Measurements from ENCODE around the gene EXOC4.

The EXOC4 gene

GRCh38 chr7:133576612-133577168 is 323.8 kb downstream of the EXOC4 start:
- no peaks in the 10 kb centered on the region for H3K4me1 Mint-ChIP-seq
- H3K27me3 Mint-ChIP-seq = no peaks in the 10 kb centered on the region
- ATAC-seq = no peak
- H3K9me3 Mint-ChIP-seq = no peaks in the 10 kb centered on the region
- H3K4me3 Mint-ChIP-seq = no peak overlapping the region
- H3K27ac Mint-ChIP-seq = no peak overlapping the region
- DNase-seq = no peak

DNA sequence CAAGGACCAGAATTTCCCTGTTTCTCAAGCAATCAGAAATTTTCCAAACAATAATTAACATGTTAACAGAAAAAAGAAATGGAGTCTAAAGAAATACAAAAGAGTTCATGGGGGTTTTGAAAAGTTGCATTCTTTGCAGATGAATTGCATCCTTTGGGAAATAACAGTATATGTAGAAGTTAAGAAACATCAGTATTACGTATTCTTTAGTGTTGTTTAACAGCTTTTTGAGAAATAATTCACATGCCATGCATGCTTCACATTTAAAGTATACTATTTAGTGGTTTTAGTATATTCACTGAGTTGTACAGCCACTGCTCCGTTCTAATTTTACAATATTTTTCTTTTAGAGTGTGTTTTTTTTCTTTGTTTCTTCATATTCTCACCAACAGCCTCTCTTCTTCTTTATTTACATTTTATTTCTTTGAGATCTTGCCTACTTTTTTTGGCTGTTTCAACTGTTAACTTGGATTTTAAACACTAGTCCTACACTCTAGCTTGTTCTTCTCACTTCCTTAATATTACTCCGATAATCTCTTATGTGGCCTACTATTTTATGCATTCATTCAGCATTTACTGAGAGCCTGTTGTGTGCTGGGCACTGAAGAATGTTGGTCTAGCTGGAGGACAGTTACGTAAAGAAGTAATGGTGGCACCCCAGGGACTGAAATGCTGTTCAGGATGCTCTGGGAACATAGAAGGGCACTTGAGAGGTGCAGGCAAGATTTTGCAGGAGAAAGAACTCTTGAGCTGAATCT is 330.1 kb downstream of the EXOC4 start:
- Mint-ChIP-seq H3K27ac (no peak overlapping the region), H3K4me3 (no peak overlapping the region), H3K4me1 (peaks cover 7% of the 10 kb centered on the region), H3K27me3 (no peaks in the 10 kb centered on the region), H3K9me3 (peaks cover 0 to 14% of the 10 kb centered on the region in 2 donors)
- no peak for ATAC-seq
- no peak for DNase-seq

GRCh38 chr7:133583545-133584171 is 330.8 kb downstream of the EXOC4 start:
- Mint-ChIP-seq H3K27me3 (no peaks in the 10 kb centered on the region), H3K4me1 (peaks cover 7% of the 10 kb centered on the region), H3K4me3 (no peak overlapping the region), H3K27ac (no peak overlapping the region), H3K9me3 (peaks cover 0 to 14% of the 10 kb centered on the region in 2 donors)
- no peak for ATAC-seq
- DNase-seq = no peak

DNA sequence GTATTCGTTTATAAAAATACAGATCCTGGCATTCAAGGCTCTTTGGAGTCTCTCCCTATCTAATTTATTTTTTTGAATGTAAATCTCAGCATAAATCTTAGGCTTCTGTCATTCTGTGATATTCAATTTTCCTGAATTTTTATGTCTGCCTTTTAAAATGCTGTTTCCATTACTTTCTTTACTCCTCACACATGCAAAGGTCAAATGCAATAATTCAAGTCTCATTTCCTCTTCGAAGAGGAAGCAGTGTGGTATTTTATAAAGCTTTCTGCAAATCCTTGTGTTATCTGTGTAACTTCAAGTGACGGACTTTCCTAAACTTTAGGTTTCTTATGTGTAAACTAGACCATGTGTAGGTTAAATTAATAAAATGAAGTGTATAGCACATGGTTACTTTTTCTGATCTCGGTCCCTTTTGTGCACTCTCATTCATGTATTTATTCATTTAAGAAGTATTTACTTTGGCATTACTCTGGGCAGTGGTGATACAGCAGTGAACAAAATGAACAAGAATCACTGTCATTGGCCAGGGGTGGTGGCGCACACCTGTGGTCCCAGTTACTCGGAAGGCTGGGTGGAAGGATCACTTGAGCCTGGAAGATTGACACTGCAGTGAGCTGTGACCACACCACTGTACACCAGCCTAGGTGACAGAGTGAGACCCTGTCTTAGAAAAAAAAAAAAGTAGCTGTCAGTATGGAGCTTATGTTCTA is 332.2 kb downstream of the EXOC4 start:
- peaks cover 0 to 14% of the 10 kb centered on the region in 2 donors for H3K9me3 Mint-ChIP-seq
- H3K27ac Mint-ChIP-seq = no peak overlapping the region
- DNase-seq (no peak), ATAC-seq (no peak)
- no peak overlapping the region for H3K4me3 Mint-ChIP-seq
- H3K27me3 Mint-ChIP-seq = no peaks in the 10 kb centered on the region
- peaks cover 7% of the 10 kb centered on the region for H3K4me1 Mint-ChIP-seq

DNA sequence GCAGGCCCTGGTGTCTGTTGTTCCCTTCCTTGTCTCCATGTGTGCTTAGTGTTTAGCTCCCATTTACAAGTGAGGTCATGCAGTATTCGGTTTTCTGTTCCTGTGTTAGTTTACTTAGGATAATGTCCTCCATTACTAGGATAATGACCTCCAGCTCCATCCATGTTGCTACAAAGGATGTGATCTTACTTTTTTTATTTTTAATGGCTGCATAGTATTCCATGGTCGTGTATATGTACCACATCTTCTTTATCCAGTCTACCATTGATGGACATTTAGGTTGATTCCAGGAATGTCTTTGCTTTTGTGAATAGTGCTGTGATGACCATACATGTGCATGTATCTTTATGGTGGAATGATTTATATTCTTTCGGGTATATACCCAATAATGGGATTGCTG is 333.4 kb downstream of the EXOC4 start:
- no peak for DNase-seq
- Mint-ChIP-seq H3K4me1 (peaks cover 7% of the 10 kb centered on the region), H3K9me3 (peaks cover 0 to 14% of the 10 kb centered on the region in 2 donors), H3K27me3 (no peaks in the 10 kb centered on the region), H3K27ac (no peak overlapping the region), H3K4me3 (no peak overlapping the region)
- no peak for ATAC-seq

GRCh38 chr7:133587903-133588302 is 335.0 kb downstream of the EXOC4 start:
- Mint-ChIP-seq H3K27me3 (no peaks in the 10 kb centered on the region), H3K4me1 (peaks cover 7% of the 10 kb centered on the region), H3K27ac (no peak overlapping the region), H3K4me3 (no peak overlapping the region), H3K9me3 (peaks cover 0 to 14% of the 10 kb centered on the region in 2 donors)
- ATAC-seq = no peak
- no peak for DNase-seq

DNA sequence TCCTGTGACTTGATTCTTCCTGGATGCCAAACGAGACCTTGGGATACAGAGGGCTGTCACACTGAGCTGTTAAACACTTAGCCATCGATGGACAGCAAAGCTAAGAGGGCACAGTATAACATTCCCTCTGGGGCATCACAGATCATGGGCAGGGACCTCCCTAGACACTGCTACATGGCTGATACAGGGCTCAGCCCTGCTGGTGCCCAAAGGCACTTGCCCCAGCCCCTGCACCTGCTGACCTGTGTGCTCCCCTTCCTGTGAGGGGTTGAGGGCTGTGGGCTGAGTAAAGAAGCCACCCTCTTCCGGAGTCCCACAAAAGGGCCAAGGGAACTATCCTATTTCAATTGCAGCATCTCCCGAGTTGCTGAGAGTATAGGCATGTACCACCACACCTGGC is 337.9 kb downstream of the EXOC4 start:
- H3K4me3 Mint-ChIP-seq = no peak overlapping the region
- H3K9me3 Mint-ChIP-seq = peaks cover 0 to 7% of the 10 kb centered on the region in 2 donors
- no peak for DNase-seq
- H3K4me1 Mint-ChIP-seq = no peaks in the 10 kb centered on the region
- no peak overlapping the region for H3K27ac Mint-ChIP-seq
- no peak for ATAC-seq
- H3K27me3 Mint-ChIP-seq = no peaks in the 10 kb centered on the region

DNA sequence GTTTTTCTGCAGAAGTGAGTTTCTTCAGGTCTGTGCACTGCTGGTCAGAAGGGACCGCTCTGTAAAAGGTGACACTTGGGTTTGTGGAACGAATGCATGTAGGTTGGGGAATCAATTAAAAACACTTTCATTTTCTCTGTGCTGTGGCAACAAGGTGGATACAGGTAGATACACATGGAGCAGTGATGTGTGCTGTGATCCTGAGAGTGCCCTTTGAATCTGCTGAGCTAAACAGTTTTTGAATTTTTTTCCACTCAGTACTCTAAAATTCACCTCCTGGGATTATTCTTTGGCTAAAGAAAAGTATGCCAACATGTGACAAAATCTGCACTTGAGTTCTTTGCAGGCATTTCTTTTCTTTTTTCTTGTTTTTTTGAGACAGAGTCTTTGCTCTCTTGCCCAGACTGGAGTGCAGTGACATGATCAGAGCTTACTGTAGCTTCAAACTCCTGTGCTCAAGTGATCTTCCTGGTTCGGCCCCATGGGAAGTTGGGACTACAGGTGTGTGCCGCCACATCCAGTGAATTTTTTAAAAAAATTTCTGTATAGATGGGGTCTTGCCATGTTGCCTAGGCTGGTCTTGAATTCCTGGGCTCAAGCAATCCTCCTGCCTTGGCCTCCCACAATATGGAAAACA is 338.9 kb downstream of the EXOC4 start:
- no peaks in the 10 kb centered on the region for H3K27me3 Mint-ChIP-seq
- ATAC-seq (no peak), DNase-seq (no peak)
- H3K9me3 Mint-ChIP-seq = no peaks in the 10 kb centered on the region
- H3K4me3 Mint-ChIP-seq = no peak overlapping the region
- no peak overlapping the region for H3K27ac Mint-ChIP-seq
- H3K4me1 Mint-ChIP-seq = no peaks in the 10 kb centered on the region

GRCh38 chr7:133593561-133593960 is 340.7 kb downstream of the EXOC4 start:
- Mint-ChIP-seq H3K4me3 (no peak overlapping the region), H3K27me3 (no peaks in the 10 kb centered on the region), H3K9me3 (no peaks in the 10 kb centered on the region), H3K27ac (no peak overlapping the region), H3K4me1 (no peaks in the 10 kb centered on the region)
- DNase-seq (no peak), ATAC-seq (no peak)

GRCh38 chr7:133601617-133602016 is 348.7 kb downstream of the EXOC4 start:
- no peak overlapping the region for H3K27ac Mint-ChIP-seq
- ATAC-seq (no peak), DNase-seq (no peak)
- H3K4me3 Mint-ChIP-seq = no peak overlapping the region
- H3K9me3 Mint-ChIP-seq = no peaks in the 10 kb centered on the region
- H3K27me3 Mint-ChIP-seq = no peaks in the 10 kb centered on the region
- peaks cover 5% of the 10 kb centered on the region for H3K4me1 Mint-ChIP-seq

DNA sequence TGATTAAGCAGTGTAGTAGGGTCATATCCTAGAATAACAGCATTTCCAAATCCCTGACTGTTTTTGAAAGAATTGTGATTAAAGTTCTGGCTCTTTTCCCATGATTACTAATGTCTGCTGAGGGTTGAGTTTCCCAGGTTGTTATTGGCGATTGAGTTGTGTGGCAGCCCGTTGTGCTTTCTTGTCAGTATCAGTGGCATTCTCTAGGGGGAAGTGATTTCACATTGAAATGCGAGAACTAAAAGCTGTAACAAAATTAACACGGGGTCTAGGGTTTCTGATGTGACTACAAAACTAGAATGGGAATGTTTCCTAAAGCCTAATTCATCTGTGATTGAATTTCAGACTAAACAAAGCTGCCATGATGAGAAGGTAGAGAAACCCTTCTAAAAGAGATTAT is 349.4 kb downstream of the EXOC4 start:
- Mint-ChIP-seq H3K27me3 (no peaks in the 10 kb centered on the region), H3K4me3 (no peak overlapping the region), H3K27ac (no peak overlapping the region), H3K9me3 (no peaks in the 10 kb centered on the region), H3K4me1 (peaks cover 5% of the 10 kb centered on the region)
- DNase-seq (no peak), ATAC-seq (no peak)

- ATAC-seq (no peak), DNase-seq (no peak)
- H3K27ac Mint-ChIP-seq = no peak overlapping the region
- H3K27me3 Mint-ChIP-seq = no peaks in the 10 kb centered on the region
- no peaks in the 10 kb centered on the region for H3K9me3 Mint-ChIP-seq
- no peak overlapping the region for H3K4me3 Mint-ChIP-seq
- no peaks in the 10 kb centered on the region for H3K4me1 Mint-ChIP-seq
These were observed 354.1 kb downstream of the EXOC4 start for GRCh38 chr7:133606991-133607390.

DNA sequence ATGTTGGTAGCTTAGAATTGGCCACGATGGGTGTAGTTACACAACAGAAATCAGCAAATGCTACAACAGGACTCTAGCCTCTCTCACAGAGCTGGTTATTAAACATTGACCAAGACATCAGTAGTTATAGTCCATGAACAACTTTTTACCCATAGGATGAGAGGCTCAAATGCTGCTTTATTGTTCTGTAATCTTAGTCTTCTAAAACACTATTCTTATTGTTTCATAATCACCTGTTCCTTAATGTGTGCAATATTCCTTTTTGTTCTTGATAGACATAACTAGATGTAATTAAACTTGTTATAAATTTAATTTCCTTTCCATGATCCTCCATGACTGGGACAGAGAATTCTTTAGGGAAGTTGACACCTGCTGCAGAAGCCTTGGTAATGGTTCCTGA is 356.9 kb downstream of the EXOC4 start:
- H3K27me3 Mint-ChIP-seq = no peaks in the 10 kb centered on the region
- H3K9me3 Mint-ChIP-seq = no peaks in the 10 kb centered on the region
- ATAC-seq (no peak), DNase-seq (no peak)
- no peak overlapping the region for H3K4me3 Mint-ChIP-seq
- H3K27ac Mint-ChIP-seq = no peak overlapping the region
- H3K4me1 Mint-ChIP-seq = no peaks in the 10 kb centered on the region

DNA sequence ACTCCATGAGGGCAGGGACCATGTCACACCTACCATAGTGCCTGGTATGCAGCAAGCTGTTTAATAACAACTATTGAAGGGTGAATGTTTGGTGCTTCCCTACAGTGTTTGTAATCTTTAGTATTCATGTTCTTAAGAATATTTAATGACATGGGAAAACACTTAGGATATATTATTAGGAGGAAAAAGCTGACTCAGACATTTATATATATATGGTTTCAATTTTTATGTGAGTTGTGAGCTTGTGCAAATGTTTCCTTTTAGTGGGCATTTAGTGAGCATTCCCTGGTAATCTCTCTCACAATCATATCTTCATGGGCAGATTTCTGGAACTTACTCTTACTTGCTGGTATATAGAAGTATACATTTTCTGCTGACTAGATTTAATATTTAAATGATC is 359.1 kb downstream of the EXOC4 start:
- Mint-ChIP-seq H3K27me3 (no peaks in the 10 kb centered on the region), H3K27ac (no peak overlapping the region), H3K4me3 (no peak overlapping the region), H3K4me1 (no peaks in the 10 kb centered on the region), H3K9me3 (no peaks in the 10 kb centered on the region)
- ATAC-seq (no peak), DNase-seq (no peak)

- no peaks in the 10 kb centered on the region for H3K27me3 Mint-ChIP-seq
- H3K27ac Mint-ChIP-seq = no peak overlapping the region
- H3K4me1 Mint-ChIP-seq = no peaks in the 10 kb centered on the region
- no peak overlapping the region for H3K4me3 Mint-ChIP-seq
- no peak for ATAC-seq
- no peak for DNase-seq
- H3K9me3 Mint-ChIP-seq = no peaks in the 10 kb centered on the region
These were observed 360.4 kb downstream of the EXOC4 start for GRCh38 chr7:133613250-133613790.

Measured in stimulated activated naive CD8-positive, alpha-beta T cell treated with anti-CD3 and anti-CD28 coated beads, Interleukin-15, amount 100 ng/mL, for 72 hours (primary cell).